Peyer's patch (tissue), 4 donors: ENCODE measurements around the gene ZNF813.

Experiments used
- CTCF ChIP-seq, 6 experiments: fragments of 450-650 bp in 4 of 6; fragments of 200-600 bp in 2 of 6; sonication (generic) in 1 of 6; IDR thresholded peaks; one replicate each; pipeline ENCODE4 v1.5.1; 2017 to 2019; ENCODE audit warnings: antibody characterized with exemption in 6 of 6, mild to moderate bottlenecking in 3 of 6, moderate library complexity in 1 of 6
- POLR2A ChIP-seq, 2 donors: fragments of 450-650 bp; IDR thresholded peaks; one replicate each; pipeline ENCODE4 v1.5.1; 2017; ENCODE audit warnings: antibody characterized with exemption in 2 of 2, mild to moderate bottlenecking in 2 of 2, moderate library complexity in 2 of 2

GRCh38 chr19:53511357-53511756, 43.8 kb downstream of the ZNF813 start:
- TF ChIP-seq CTCF (IDR thresholded peaks at IDR 0.05), result no peak
- TF ChIP-seq POLR2A (IDR thresholded peaks at IDR 0.05), result no peak
